NCI-H2196 treated with DMSO at 0.1 percent for 48 hours (cell line): ENCODE data around the gene C2orf15.
A peak's percentile ranks its signal among the peaks of the same experiment; 100 is the strongest.
"Not testable (repeated sequence)": the region's sequence is repeated elsewhere in the genome, so short reads cannot be mapped to it uniquely, and the experiment has no call there.

Experiments
- DNase-seq: peaks from one replicate; lab custom pipeline; 2025; ENCODE audit not compliant: unreplicated experiment; lab: John Stamatoyannopoulos, UW

Gene C2orf15

GRCh38 chr2:99141110-99142108 lies at the start of gene C2orf15:
Gene C2orf15 (plus strand): TSS chr2:99141707. CDS start chr2:99150559, 8,852 bp downstream.
- peak; percentile 98 for DNase-seq

GRCh38 chr2:99096728-99097127 lies 44.8 kb upstream of the C2orf15 start:
- DNase-seq = no peak

DNA sequence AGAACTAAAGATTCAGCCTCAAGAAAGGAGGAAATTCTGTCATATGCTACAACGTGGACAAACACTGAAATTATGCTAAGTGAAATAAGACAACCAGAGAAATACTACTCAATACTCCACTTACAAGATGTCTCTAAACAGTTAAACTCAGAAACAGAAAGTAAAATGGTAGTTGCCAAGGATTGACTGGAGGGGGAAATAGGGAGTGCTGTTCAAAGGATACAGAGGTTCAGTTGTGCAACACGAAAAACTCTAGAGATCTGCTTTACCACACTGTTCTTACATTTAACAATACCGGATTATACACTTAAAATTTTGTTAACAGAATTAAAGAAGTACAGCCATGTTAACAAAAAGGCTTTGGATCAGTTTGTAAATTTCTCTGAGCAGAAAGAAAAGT lies 39.8 kb upstream of the C2orf15 start:
- no peak for DNase-seq

- no peak for DNase-seq
Observed at GRCh38 chr2:99104006-99104405, 37.5 kb upstream of the C2orf15 start.

DNA sequence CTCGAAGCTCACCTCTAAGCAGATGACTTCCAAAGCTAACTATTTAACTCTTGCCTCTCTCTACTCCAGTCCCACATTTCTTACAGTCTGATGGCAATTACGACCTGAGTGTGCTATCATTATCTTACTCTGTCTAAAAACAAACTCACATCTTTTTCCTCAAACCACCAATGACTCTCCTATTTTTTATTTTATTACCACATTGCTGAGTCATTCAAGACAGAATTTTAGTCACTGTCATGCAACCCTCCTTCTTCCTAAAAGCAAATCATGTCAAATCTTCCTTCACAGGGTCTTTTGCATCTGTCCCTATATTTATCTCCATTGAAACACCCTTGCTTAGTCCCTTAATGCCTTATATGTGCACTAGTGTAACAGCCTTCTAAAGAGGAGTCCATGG lies 34.6 kb upstream of the C2orf15 start:
- no peak for DNase-seq

GRCh38 chr2:99111236-99111635 lies 30.3 kb upstream of the C2orf15 start:
- DNase-seq = no peak

DNA sequence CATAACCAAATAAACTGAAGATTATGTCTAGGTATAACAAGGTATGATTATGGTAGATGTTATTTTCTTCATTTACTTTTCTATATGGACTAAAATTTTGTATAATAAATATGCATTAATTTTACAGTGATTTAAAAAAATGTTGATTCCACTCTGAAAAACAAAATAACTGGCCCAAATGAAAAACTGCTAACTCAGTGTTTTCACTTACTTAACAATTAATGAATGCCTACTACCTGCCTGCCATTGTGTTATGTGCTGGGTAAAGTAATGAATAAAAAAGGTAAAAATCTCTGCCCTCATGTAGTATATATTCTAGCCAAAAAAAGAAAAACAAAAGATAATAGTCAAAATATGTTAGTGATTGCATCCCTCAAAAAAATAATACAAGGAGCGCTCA lies 29.6 kb upstream of the C2orf15 start:
- no peak for DNase-seq

DNA sequence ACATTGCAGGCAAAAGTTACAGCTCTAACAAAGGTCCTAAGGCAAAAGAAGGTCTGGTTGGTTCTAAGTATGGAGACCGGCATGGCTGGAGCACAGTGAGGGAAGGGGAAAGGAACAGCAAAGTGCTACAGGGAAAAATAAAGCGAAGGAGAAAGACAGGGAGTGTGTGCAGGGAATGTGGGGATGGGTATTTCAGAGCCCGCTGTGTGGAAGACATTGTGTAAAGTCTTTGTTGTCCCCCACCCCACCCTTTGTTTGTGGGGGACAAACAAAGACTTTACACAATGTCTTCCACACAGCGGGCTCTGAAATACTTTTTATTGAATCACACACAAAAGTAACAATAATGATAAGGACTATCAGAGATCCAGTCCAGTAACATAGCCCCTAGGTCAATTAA lies 28.9 kb upstream of the C2orf15 start:
- DNase-seq = no peak

- DNase-seq = no peak
Observed at GRCh38 chr2:99127981-99128380, 13.5 kb upstream of the C2orf15 start.

- DNase-seq = not testable (repeated sequence)
Observed at GRCh38 chr2:99135044-99135556, 6.4 kb upstream of the C2orf15 start.

GRCh38 chr2:99139003-99139402 lies 2.5 kb upstream of the C2orf15 start:
- no peak for DNase-seq

DNA sequence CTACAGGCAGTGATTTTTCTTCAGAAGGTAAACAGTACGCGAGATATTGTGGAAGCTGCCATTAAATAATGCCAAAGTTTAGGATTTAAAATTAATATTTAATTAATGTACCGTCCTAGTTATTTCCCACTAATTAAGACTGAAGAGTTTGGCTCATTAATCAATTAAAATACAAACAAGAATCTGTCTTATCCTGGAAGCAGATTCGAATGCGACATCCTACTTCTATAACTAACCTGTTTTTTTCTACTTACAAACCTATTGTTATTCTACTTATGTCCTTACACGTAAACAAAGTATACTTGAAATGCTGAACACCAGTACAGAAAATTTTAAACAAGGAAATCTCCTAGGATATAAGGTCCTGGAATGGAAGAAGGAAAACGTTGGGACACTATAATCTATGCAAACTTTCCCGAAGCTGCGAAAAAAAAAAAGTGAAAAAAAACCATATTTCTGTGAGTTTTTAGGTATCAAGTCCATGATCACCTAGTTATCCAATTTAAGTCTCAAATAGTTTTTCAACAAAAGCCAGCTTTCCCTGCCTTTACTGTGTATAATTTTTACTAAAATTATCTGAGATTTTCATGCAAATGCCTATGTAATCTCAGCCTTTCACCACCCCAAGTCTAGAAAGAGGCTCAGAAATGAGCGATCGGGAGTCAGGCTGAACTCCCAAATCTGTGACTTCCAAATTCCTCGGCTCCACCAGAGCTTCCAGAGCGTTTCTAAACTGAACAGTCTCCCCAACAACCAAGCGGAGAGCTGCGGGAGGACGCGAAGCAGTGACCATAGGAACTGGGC lies 1.2 kb upstream of the C2orf15 start:
- no peak for DNase-seq

DNA sequence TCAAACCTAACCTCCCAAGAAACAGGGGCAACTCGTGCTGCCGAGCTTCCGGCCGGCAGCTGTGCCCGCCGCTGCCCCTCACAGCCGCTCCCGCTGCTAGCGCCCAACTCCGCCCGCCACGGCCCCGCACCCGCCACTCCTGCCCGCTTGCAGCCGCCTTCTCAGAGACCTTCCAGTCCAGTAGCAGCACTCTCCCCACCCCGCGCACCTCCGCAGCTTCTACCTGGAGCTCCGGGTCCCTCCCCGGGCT lies 722 bp upstream of the C2orf15 start:
- DNase-seq = no peak

DNA sequence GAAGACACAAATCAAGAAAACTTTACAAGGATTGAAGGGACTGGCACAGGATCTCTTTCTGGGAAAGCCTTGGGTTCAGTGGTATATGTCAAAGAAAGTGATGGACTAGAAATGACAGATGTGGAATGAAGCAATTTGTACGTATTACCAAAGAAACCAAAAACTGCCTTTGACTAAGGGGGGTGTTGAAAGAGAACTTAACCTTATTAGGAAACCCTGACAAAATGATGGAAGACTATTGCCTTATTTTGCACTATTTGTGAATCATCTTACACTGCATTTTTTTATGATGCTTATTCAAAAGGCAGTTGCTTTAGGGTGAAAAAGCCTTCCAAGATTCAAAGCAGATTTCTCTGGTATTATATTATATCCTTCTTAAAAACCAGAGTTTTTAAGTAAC lies 9.2 kb downstream of the C2orf15 start:
- DNase-seq = no peak

DNA sequence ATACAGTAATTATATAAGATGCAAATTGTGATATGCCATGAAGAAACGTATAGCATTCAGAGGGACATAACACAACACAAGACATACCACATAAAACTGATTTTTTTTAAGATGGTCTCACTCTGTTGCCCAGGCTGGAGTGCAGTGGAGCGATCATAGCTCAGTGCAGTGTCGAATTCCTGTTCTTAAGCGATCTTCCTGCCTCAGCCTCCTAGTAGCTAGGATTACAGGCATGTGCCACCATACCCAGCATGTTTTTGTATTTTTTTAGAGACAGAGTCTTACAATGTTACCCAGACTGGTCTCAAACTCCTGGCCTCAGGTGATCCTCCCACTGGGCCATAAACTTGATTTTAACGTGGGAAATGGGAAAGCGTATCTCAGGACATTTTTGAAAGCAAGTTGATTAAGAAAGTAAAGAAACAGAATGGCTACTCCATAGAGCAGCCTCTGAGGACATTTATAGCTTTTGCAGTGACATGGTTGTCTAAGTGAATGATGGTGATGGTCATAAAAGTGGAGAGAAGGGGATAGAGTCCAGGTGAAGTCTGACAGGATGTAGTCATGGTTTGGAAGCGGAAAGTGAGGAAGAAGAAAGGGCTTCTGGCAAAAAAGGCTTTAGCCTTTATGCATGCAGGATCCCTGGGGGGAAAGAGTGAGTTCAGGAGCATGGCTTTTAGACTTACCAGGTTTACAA lies 10.8 kb downstream of the C2orf15 start:
- no peak for DNase-seq

GRCh38 chr2:99153921-99154604 lies 12.6 kb downstream of the C2orf15 start:
- DNase-seq = no peak

GRCh38 chr2:99154643-99155536 lies 13.4 kb downstream of the C2orf15 start, which contains the start of the genes LIPT1 and TSGA10:
Gene LIPT1 (plus strand): TSS chr2:99154967. CDS start chr2:99161958, 6,991 bp downstream.
Gene TSGA10 (minus strand): TSS chr2:99154942. CDS start chr2:99109439, 45,503 bp downstream.
- DNase-seq = peak; percentile 77

GRCh38 chr2:99156891-99157290 lies 15.4 kb downstream of the C2orf15 start:
- no peak for DNase-seq

DNA sequence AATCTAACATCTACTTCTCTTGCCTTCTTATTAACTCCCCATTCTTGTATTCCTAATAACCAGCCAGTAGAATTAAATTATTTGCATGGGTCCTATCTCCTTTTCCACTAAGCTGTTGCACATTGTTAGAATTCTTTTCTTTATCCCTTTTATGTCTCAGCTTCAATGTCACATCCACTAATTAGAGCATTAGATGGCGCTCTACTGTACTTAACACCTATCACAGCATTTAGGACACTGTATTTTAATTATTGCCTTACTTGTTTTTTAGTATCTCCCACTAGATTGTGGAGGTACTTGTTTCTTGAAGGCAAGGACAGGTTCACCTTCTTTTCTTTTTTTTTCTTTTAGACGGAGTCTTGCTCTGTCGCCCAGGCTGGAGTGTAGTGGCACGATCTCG lies 17.1 kb downstream of the C2orf15 start:
- no peak for DNase-seq

- no peak for DNase-seq
Observed at GRCh38 chr2:99159594-99159993, 18.1 kb downstream of the C2orf15 start.
